IMR-90 (cell line): Measurements from ENCODE around the gene SUPT3H. TPM values are rescaled to one million over a fixed set of nuclear protein-coding genes. Genes with fewer than 3 reads are reported as not detected.
A peak's percentile ranks its signal among the peaks of the same experiment; 100 is the strongest.

Experiments
- ATAC-seq: fragments of 200-7000 bp; cut with Tn5 transposase; 2 replicates; pipeline ENCODE4 v1.9.1; 2020; ENCODE audit warnings: low read depth, mild to moderate bottlenecking, moderate library complexity
- BruUV-seq: library from RNA; stranded (reverse); fragments of 400-500 nt; replicated peaks from 2 replicates; lab custom pipeline; 2021; lab: Mats Ljungman, UMichigan
- CTCF ChIA-PET: fragments of 300-600 bp; formaldehyde crosslinking; extraction: SDS; loops from one replicate; lab custom pipeline; 2021; ENCODE audit warnings: antibody characterized with exemption; lab: Yijun Ruan, JAX
- POLR2A ChIA-PET: fragments of 300-600 bp; sonication (Branson Sonifier 250); formaldehyde crosslinking; loops from one replicate; lab custom pipeline; 2022; ENCODE audit warnings: antibody characterized with exemption; ENCODE audit not compliant: unreplicated experiment; lab: Charles Lee
- DNase-seq: peaks from one replicate; pipeline ENCODE4 v3.0.0; 2013
- H2AFZ ChIP-seq: replicated peaks from 2 replicates; pipeline ENCODE3; 2013; ENCODE audit warnings: low read length, mild to moderate bottlenecking; ENCODE audit not compliant: poor library complexity
- H2AK5ac ChIP-seq: 2 replicates; pipeline ENCODE4 v1.6.1; 2013; ENCODE audit warnings: low read depth, low read length, inconsistent platforms
- H2AK9ac ChIP-seq: replicated peaks from 2 replicates; pipeline ENCODE3; 2013; ENCODE audit warnings: mild to moderate bottlenecking, low read depth, low read length, moderate library complexity; ENCODE audit not compliant: poor library complexity
- H2BK120ac ChIP-seq: 2 replicates; pipeline ENCODE4 v1.6.1; 2013; ENCODE audit warnings: low read depth, low read length, inconsistent platforms
- H2BK15ac ChIP-seq: 3 replicates; pipeline ENCODE4 v1.6.1; 2013; ENCODE audit warnings: low read depth, low read length, inconsistent platforms
- H2BK20ac ChIP-seq: 2 replicates; pipeline ENCODE4 v1.6.1; 2013; ENCODE audit warnings: low read depth, mild to moderate bottlenecking, inconsistent platforms, low read length, moderate library complexity
- H2BK5ac ChIP-seq: 2 replicates; pipeline ENCODE4 v1.6.1; 2013; ENCODE audit warnings: mild to moderate bottlenecking, low read depth, low read length, inconsistent platforms; ENCODE audit not compliant: poor library complexity, severe bottlenecking
- H3K14ac ChIP-seq: replicated peaks from 2 replicates; pipeline ENCODE4 v1.6.1; 2013; ENCODE audit warnings: low read depth, low read length, inconsistent platforms
- H3K18ac ChIP-seq: 2 replicates; pipeline ENCODE4 v1.6.1; 2013; ENCODE audit warnings: low read depth, low read length, control low read depth
- H3K23ac ChIP-seq: 2 replicates; pipeline ENCODE4 v1.6.1; 2013; ENCODE audit warnings: low read depth, low read length, inconsistent platforms
- H3K27ac ChIP-seq: 2 replicates; pipeline ENCODE4 v1.5.1; 2013; ENCODE audit warnings: mild to moderate bottlenecking, control low read depth, low read length; ENCODE audit not compliant: insufficient read depth
- H3K27me3 ChIP-seq: 2 replicates; pipeline ENCODE4 v1.6.1; 2013; ENCODE audit warnings: low read length; ENCODE audit not compliant: control insufficient read depth, insufficient read depth
- H3K36me3 ChIP-seq: 2 replicates; pipeline ENCODE4 v1.6.1; 2013; ENCODE audit warnings: low read length, mixed read lengths; ENCODE audit not compliant: control insufficient read depth, insufficient read depth
- H3K4ac ChIP-seq: 2 replicates; pipeline ENCODE4 v1.6.1; 2013; ENCODE audit warnings: low read depth, low read length, inconsistent platforms
- H3K4me1 ChIP-seq: 2 replicates; pipeline ENCODE4 v1.6.1; 2013; ENCODE audit warnings: low read length, mixed read lengths; ENCODE audit not compliant: control insufficient read depth, insufficient read depth
- H3K4me2 ChIP-seq: 2 replicates; pipeline ENCODE4 v1.6.1; 2013; ENCODE audit warnings: low read depth, mild to moderate bottlenecking, control low read depth, low read length, moderate library complexity
- H3K4me3 ChIP-seq: 2 replicates; pipeline ENCODE4 v1.5.1; 2013; ENCODE audit warnings: low read depth, mild to moderate bottlenecking, control low read depth, low read length, moderate library complexity; ENCODE audit not compliant: insufficient read depth
- H3K56ac ChIP-seq: 2 replicates; pipeline ENCODE4 v1.6.1; 2013; ENCODE audit warnings: low read length, inconsistent platforms; ENCODE audit not compliant: insufficient read depth; ENCODE audit errors: extremely low read depth
- H3K79me1 ChIP-seq, 2 experiments: 2 replicates each; pipeline ENCODE4 v1.6.1; 2013; ENCODE audit warnings: low read length in 2 of 2, inconsistent platforms in 1 of 2, low read depth in 1 of 2
- H3K9ac ChIP-seq: 2 replicates; pipeline ENCODE4 v1.6.1; 2013; ENCODE audit warnings: low read depth, low read length, control low read depth
- H3K9me1 ChIP-seq: 2 replicates; pipeline ENCODE4 v1.6.1; 2013; ENCODE audit warnings: low read length, inconsistent platforms; ENCODE audit not compliant: insufficient read depth
- H3K9me3 ChIP-seq: 2 replicates; pipeline ENCODE4 v1.6.1; 2013; ENCODE audit warnings: low read length; ENCODE audit not compliant: control insufficient read depth, insufficient read depth
- H4K20me1 ChIP-seq: 2 replicates; pipeline ENCODE4 v1.6.1; 2013; ENCODE audit warnings: low read length, inconsistent platforms; ENCODE audit not compliant: insufficient read depth
- H4K5ac ChIP-seq: 2 replicates; pipeline ENCODE4 v1.6.1; 2013; ENCODE audit warnings: mild to moderate bottlenecking, low read depth, low read length, control low read depth
- H4K8ac ChIP-seq, 2 experiments: 2 replicates each; pipeline ENCODE4 v1.6.1; 2013; ENCODE audit warnings: low read depth in 2 of 2, low read length in 2 of 2, control low read depth in 1 of 2, inconsistent platforms in 1 of 2
- H4K91ac ChIP-seq: 2 replicates; pipeline ENCODE4 v1.6.1; 2013; ENCODE audit warnings: low read depth, low read length, inconsistent platforms; ENCODE audit not compliant: insufficient read depth
- MAFK ChIP-seq: IDR thresholded peaks from 2 replicates; pipeline ENCODE4 v1.6.1; 2012; ENCODE audit warnings: low read depth, low read length, improper control_type of control experiment
- RCOR1 ChIP-seq: IDR thresholded peaks from 2 replicates; pipeline ENCODE4 v1.6.1; 2012; ENCODE audit warnings: mild to moderate bottlenecking, low read length, improper control_type of control experiment; ENCODE audit not compliant: insufficient replicate concordance
- WGBS, 2 experiments: methylation state at CpG; one replicate each; pipeline versions ENCODE4 v1.1.5 to v1.1.7; 2013; ENCODE audit warnings: missing lambda C conversion rate in 2 of 2; ENCODE audit not compliant: insufficient read length in 1 of 2; ENCODE audit errors: extremely low coverage in 2 of 2; 5-methylcytosine and 5-hydroxymethylcytosine counted together
- dilution Hi-C: fragments of 300-500 bp; cut with HindIII; formaldehyde crosslinking; loops from one replicate; pipeline ENCODE4 v1.14.3; 2018; ENCODE audit warnings: low sequenced_read_pairs; ENCODE audit not compliant: unreplicated experiment
- in situ Hi-C: fragments of 300-500 bp; cut with MboI; formaldehyde crosslinking; loops from 3 replicates; pipeline ENCODE4 v1.14.3; 2019; ENCODE audit warnings: low sequenced_read_pairs, inconsistent platforms, mixed read lengths
- intact Hi-C: fragments of 100-400 bp; cut with micrococcal nuclease; formaldehyde crosslinking; loops from 2 replicates; pipeline ENCODE4 v1.10.0; 2022
- polyA plus RNA-seq, 3 experiments: library from polyadenylated mRNA; depleted of rRNA; stranded (reverse); fragments of >200 nt; gene quantifications; 2 replicates each; pipeline ENCODE4 v1.2.3, GENCODE V29; 2012; ENCODE audit warnings: low replicate concordance in 1 of 3
- total RNA-seq: library from RNA; depleted of rRNA; stranded (reverse); fragments of >200 nt; gene quantifications from 2 replicates; pipeline ENCODE4 v1.2.3, GENCODE V29; 2012

SUPT3H gene
- total and polyA plus RNA-seq, 2 of the 4 experiments (the other 2 are of a cell fraction), result 4.5 to 5.0 TPM

GRCh38 chr6:45003961-45004360 is 373.8 kb downstream of the SUPT3H start:
- H2BK15ac ChIP-seq, result no peak overlapping the region
- no peak overlapping the region for H3K14ac ChIP-seq
- no peak overlapping the region for H3K4me2 ChIP-seq
- H3K36me3 ChIP-seq, result no peaks in the 10 kb centered on the region
- no peaks in the 10 kb centered on the region for H3K79me1 ChIP-seq
- no peak overlapping the region for H3K23ac ChIP-seq
- H4K8ac ChIP-seq, result no peak overlapping the region
- H3K27ac ChIP-seq, result no peak overlapping the region
- BruUV-seq, result no TSS peak
- no peak overlapping the region for H3K9ac ChIP-seq
- no peak overlapping the region for H4K5ac ChIP-seq
- no peaks in the 10 kb centered on the region for H4K20me1 ChIP-seq
- in situ Hi-C loops, result no loop called here
- CTCF ChIA-PET, result interaction anchor here (1.1 kb wide), 1 partner anchor 9 kb away, joined by 3 read pairs; no protein-coding TSS in a partner anchor
- H3K27me3 ChIP-seq, result no peaks in the 10 kb centered on the region
- H2AFZ ChIP-seq, result no peak overlapping the region
- DNase-seq (no peak), ATAC-seq (no peak)
- no peaks in the 10 kb centered on the region for H3K9me3 ChIP-seq
- POLR2A ChIA-PET, result no interaction called here
- TF ChIP-seq MAFK (peak; percentile 36; the same call in 1 of the 2 replicates), RCOR1 (no peak)
- no peaks in the 10 kb centered on the region for H3K4me1 ChIP-seq
- no peak overlapping the region for H2BK20ac ChIP-seq
- no peak overlapping the region for H2AK5ac ChIP-seq
- intact Hi-C loops, result no loop called here
- H3K4ac ChIP-seq, result no peak overlapping the region
- WGBS, 2 experiments, result no CpG with 5 or more reads among the region's 2 CpGs
- H2BK120ac ChIP-seq, result no peak overlapping the region
- no peak overlapping the region for H2BK5ac ChIP-seq
- no peak overlapping the region for H3K4me3 ChIP-seq
- H3K9me1 ChIP-seq, result no peaks in the 10 kb centered on the region
- no peak overlapping the region for H4K91ac ChIP-seq
- dilution Hi-C loops, result no loop called here
- no peak overlapping the region for H3K18ac ChIP-seq
- no peak overlapping the region for H3K56ac ChIP-seq
- no peak overlapping the region for H2AK9ac ChIP-seq
